MCF 10A (cell line): ENCODE data around the gene KAT6B. TPM values are rescaled to one million over a fixed set of nuclear protein-coding genes. Genes with fewer than 3 reads are reported as not detected.
A peak's percentile ranks its signal among the peaks of the same experiment; 100 is the strongest.

ENCODE experiments used
- BruUV-seq: library from RNA; stranded (reverse); fragments of 400-500 nt; replicated peaks from 2 replicates; lab custom pipeline; 2021; lab: Mats Ljungman, UMichigan
- CTCF ChIA-PET: fragments of 300-600 bp; sonication (Branson Sonifier 250); formaldehyde crosslinking; extraction: SDS; loops from one replicate; lab custom pipeline; 2021; ENCODE audit warnings: antibody characterized with exemption, inconsistent platforms; lab: Yijun Ruan, JAX
- POLR2A ChIA-PET: fragments of 300-600, 350-650 bp; sonication (Branson Sonifier 250); formaldehyde crosslinking; extraction: SDS; loops from one replicate; lab custom pipeline; 2020; ENCODE audit warnings: antibody characterized with exemption, inconsistent platforms; lab: Yijun Ruan, JAX
- DNase-seq: peaks from one replicate; pipeline ENCODE4 v3.0.0-alpha.2; 2018; ENCODE audit not compliant: unreplicated experiment
- H3K27ac Mint-ChIP-seq: one replicate; pipeline ENCODE4 v1.8.0; 2022; ENCODE audit warnings: mild to moderate bottlenecking, low read depth, mixed read lengths; ENCODE audit not compliant: unreplicated experiment
- H3K27me3 Mint-ChIP-seq: one replicate; pipeline ENCODE4 v1.8.0; 2022; ENCODE audit warnings: mixed read lengths; ENCODE audit not compliant: insufficient read depth, unreplicated experiment
- H3K36me3 Mint-ChIP-seq: one replicate; pipeline ENCODE4 v1.8.0; 2022; ENCODE audit warnings: mild to moderate bottlenecking, moderate library complexity, mixed read lengths; ENCODE audit not compliant: insufficient read depth, unreplicated experiment
- H3K4me1 Mint-ChIP-seq: one replicate; pipeline ENCODE4 v1.8.0; 2022; ENCODE audit warnings: mixed read lengths; ENCODE audit not compliant: insufficient read depth, unreplicated experiment
- H3K4me3 Mint-ChIP-seq: one replicate; pipeline ENCODE4 v1.8.0; 2022; ENCODE audit warnings: mild to moderate bottlenecking, moderate library complexity, mixed read lengths; ENCODE audit not compliant: unreplicated experiment
- H3K9me3 Mint-ChIP-seq: one replicate; pipeline ENCODE4 v1.8.0; 2022; ENCODE audit warnings: mixed read lengths; ENCODE audit not compliant: unreplicated experiment
- CTCF ChIP-seq: fragments of 200-600 bp; IDR thresholded peaks from one replicate; pipeline ENCODE4 v1.8.0; 2022; ENCODE audit warnings: antibody characterized with exemption, mild to moderate bottlenecking; ENCODE audit not compliant: unreplicated experiment
- intact Hi-C: fragments of 100-400 bp; cut with micrococcal nuclease; formaldehyde crosslinking; loops from 2 replicates; pipeline ENCODE4 v1.14.1; 2022
- total RNA-seq: library from RNA; stranded (reverse); gene quantifications from 2 replicates; pipeline ENCODE4 v1.2.3, GENCODE V29; 2022

KAT6B gene
- total RNA-seq, 1 experiment from 2014 or later = 18.3 TPM

GRCh38 chr10:74925708-74926107 lies 99.3 kb downstream of the KAT6B start:
- peaks cover 35% of the 10 kb centered on the region for H3K4me1 Mint-ChIP-seq
- no TSS peak for BruUV-seq
- no peak for TF ChIP-seq CTCF
- H3K27ac Mint-ChIP-seq = peak overlapping the region; percentile 28
- no peak for DNase-seq
- ChIA-PET POLR2A (interaction anchor here (0.7 kb wide), 1 partner anchor 111 kb away, joined by 4 read pairs; no protein-coding TSS in a partner anchor), CTCF (no interaction called here)
- H3K4me3 Mint-ChIP-seq = no peak overlapping the region
- no peaks in the 10 kb centered on the region for H3K27me3 Mint-ChIP-seq
- peaks cover 8% of the 10 kb centered on the region for H3K36me3 Mint-ChIP-seq
- intact Hi-C loops = loop anchor here (10.0 kb wide), 1 partner anchor 101 kb away; the partner anchor contains the start of gene KAT6B
- no peaks in the 10 kb centered on the region for H3K9me3 Mint-ChIP-seq

- H3K27me3 Mint-ChIP-seq = no peaks in the 10 kb centered on the region
- POLR2A ChIA-PET = no interaction called here
- peaks cover 8% of the 10 kb centered on the region for H3K36me3 Mint-ChIP-seq
- intact Hi-C loops = loop anchor here (10.0 kb wide), 1 partner anchor 102 kb away; the partner anchor contains the start of gene KAT6B
- H3K4me1 Mint-ChIP-seq = peaks cover 30% of the 10 kb centered on the region
- TF ChIP-seq CTCF = no peak
- DNase-seq = no peak
- CTCF ChIA-PET = no interaction called here
- peak overlapping the region; percentile 82 for H3K27ac Mint-ChIP-seq
- no peaks in the 10 kb centered on the region for H3K9me3 Mint-ChIP-seq
- no peak overlapping the region for H3K4me3 Mint-ChIP-seq
- BruUV-seq = no TSS peak
Measured at GRCh38 chr10:74926791-74927585, 100.6 kb downstream of the KAT6B start.

- CTCF ChIA-PET = no interaction called here
Measured at GRCh38 chr10:74927701-74928100, 101.3 kb downstream of the KAT6B start.

More at GRCh38 chr10:74927701-74928100, 101.3 kb downstream of the KAT6B start:
- peak; percentile 22 for DNase-seq
- H3K4me1 Mint-ChIP-seq = peaks cover 26% of the 10 kb centered on the region
- intact Hi-C loops = loop anchor here (10.0 kb wide), 1 partner anchor 103 kb away; the partner anchor contains the start of gene KAT6B
- BruUV-seq = no TSS peak
- no peak for TF ChIP-seq CTCF
- no peak overlapping the region for H3K4me3 Mint-ChIP-seq
- no peaks in the 10 kb centered on the region for H3K9me3 Mint-ChIP-seq
- H3K27ac Mint-ChIP-seq = peak overlapping the region; percentile 82
- no peaks in the 10 kb centered on the region for H3K27me3 Mint-ChIP-seq
- H3K36me3 Mint-ChIP-seq = peaks cover 8% of the 10 kb centered on the region
- POLR2A ChIA-PET = interaction anchor here (1.5 kb wide), 1 partner anchor 10 kb away, joined by 5 read pairs; no protein-coding TSS in a partner anchor
